Endothelial cell of hepatic sinusoid (primary cell): ENCODE data around the gene HDAC11.
"Not testable (repeated sequence)": the region's sequence is repeated elsewhere in the genome, so short reads cannot be mapped to it uniquely, and the experiment has no call there.

Experiments used
- in situ Hi-C: cut with HindIII; loops from 2 replicates; pipeline ENCODE4 v1.10.0; 2017; ENCODE audit warnings: low sequenced_read_pairs

HDAC11 gene, protein sequence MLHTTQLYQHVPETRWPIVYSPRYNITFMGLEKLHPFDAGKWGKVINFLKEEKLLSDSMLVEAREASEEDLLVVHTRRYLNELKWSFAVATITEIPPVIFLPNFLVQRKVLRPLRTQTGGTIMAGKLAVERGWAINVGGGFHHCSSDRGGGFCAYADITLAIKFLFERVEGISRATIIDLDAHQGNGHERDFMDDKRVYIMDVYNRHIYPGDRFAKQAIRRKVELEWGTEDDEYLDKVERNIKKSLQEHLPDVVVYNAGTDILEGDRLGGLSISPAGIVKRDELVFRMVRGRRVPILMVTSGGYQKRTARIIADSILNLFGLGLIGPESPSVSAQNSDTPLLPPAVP

GRCh38 chr3:13479582-13480339, at the start of gene HDAC11:
Gene HDAC11 (plus strand): TSS chr3:13480306. CDS start chr3:13480348, 42 bp downstream.
- in situ Hi-C loops: no loop called here

DNA sequence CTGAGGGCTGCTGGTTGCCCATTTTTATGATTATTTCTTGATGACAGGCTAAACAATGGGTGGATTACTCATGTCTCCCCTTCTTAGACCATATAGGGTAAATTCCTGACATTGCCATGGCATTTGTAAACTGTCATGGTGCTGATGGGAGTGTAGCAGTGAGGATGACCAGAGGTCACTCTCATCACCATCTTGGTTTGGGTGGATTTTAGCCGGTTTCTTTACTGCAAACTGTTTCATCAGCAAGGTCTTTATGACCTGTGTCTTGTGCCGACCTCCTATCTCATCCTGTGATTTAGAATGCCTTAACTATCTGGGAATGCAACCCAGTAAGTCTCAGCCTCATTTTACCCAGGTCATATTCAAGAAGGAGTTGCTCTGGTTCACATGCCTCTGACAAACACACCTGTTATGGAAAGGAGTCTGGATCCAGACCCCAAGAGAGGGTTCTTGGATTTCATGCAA, 49.7 kb upstream of the HDAC11 start:
- in situ Hi-C loops: not testable (repeated sequence)

GRCh38 chr3:13432093-13432492, 48.0 kb upstream of the HDAC11 start:
- in situ Hi-C loops: no loop called here

DNA sequence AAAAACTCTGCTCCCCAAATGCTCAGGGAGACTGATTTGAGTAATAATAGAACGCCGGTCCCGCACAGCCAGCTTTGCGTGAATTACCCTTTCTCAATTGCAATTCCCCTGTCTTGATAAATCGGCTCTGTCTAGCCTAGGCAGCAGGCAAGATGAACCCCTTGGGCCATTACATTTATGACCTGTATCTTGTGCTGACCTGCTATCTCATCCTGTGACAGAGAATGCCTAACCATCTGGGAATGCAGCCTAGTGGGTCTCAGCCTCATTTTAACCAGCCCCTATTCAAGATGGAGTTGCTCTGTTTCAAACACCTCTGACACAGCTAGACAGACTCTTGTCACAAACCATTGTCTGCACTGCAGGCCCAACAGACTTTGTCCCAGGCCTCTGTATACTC, 46.2 kb upstream of the HDAC11 start:
- in situ Hi-C loops: no loop called here

GRCh38 chr3:13436213-13436612, 43.9 kb upstream of the HDAC11 start:
- in situ Hi-C loops: not testable (repeated sequence)

DNA sequence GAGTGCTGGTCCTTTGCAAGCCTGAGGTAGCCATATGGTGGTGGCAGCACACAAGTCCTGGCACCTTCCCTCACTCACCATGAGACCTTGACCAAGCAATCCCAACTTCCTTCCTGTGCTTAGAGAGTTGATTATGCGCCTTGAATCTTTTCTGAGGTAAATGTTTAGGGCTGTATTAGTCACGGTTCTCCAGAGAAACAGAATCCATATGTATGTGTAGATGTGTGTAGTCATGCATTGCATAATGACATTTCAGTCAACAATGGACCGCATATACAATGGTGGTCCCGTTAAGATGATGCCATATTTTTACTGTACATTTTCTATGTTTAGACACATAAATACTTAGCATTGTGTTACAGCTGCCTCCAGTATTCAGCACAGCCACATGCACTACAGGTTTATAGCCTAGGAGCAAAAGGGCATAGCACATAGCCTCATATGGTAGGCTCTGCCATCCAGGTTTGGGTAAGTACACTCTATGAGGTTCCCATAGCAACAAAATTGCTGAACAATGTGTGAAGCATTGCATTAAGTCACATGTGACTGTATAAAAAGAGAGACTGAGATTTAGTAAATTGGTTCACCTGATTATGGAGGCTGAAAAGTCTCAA, 39.8 kb upstream of the HDAC11 start:
- in situ Hi-C loops: no loop called here

DNA sequence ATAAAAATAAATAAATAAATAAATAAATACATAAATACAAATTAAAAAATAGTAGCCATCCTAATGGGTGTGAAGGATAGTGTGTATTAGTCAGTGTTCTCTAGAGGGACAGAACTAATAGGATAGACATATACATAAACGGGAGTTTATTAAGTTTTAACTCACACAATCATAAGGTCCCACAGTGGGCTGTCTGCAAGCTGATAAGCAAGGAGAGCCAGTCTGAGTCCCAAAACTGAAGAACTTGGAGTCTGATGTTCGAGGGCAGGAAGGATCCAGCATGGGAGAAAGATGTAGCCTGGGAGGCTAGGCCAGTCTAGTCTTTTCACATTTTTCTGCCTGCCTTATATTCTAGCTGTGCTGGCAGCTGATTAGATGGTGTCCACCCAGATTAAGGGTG, 37.2 kb upstream of the HDAC11 start:
- in situ Hi-C loops: not testable (repeated sequence)

GRCh38 chr3:13451301-13451673, 28.8 kb upstream of the HDAC11 start:
- in situ Hi-C loops: no loop called here

- in situ Hi-C loops: no loop called here
Measured at GRCh38 chr3:13452490-13453335, 27.4 kb upstream of the HDAC11 start.

GRCh38 chr3:13455644-13456043, 24.5 kb upstream of the HDAC11 start:
- in situ Hi-C loops: no loop called here

GRCh38 chr3:13457593-13457992, 22.5 kb upstream of the HDAC11 start:
- in situ Hi-C loops: no loop called here

DNA sequence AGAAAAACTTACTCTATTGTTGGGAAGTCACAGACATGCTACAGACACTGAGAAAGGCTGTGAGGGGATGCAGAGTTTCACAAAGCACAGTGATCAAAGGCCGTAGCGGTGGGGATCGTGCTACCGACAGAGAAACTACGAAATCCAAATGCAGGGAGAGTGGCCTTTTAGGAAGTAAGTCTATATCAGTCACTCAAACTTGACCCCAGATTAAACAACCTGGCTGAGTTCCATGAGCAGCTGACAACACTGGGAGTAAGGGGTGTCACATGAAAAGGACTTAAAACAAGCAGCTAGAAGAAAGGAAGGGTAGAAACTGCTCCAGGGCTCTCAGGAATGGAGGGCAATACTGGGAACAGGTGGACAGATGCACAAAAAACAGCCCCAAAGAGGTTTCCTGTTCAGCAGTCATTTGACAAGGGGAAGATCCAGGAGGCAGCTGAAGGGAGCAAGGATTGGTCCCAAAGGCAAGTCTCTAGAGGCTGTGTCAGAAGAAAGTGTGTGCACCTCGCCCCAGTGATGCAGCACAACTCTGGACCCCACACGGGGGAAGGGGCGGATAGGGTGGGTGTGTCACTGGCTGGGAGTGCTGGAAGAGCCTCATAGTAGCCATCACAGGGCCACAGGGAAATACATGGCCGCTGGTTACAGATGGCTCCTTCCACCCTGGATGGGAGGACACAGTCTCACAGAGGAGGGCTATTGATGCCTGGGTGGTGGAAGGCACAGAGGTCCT, 20.3 kb upstream of the HDAC11 start:
- in situ Hi-C loops: no loop called here

DNA sequence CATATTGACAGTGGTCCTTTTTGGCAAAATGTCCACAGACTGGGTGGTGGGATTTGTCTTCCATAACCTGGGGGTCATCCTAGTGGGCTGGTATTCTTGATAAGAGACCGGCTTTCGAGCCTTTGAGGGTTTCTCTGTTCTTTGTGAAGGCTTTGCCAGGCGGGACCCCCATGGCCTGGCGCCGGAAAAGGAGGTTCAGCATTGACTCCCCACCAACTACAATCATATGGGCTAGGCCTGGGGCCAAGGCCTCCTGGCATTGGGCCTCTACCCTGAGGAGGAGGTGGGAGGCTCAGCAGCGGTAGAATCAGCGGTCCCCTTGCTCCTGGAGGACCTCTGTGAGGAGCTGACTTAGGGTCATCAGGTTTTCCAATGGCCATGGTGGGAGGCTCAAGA, 19.8 kb upstream of the HDAC11 start:
- in situ Hi-C loops: no loop called here

DNA sequence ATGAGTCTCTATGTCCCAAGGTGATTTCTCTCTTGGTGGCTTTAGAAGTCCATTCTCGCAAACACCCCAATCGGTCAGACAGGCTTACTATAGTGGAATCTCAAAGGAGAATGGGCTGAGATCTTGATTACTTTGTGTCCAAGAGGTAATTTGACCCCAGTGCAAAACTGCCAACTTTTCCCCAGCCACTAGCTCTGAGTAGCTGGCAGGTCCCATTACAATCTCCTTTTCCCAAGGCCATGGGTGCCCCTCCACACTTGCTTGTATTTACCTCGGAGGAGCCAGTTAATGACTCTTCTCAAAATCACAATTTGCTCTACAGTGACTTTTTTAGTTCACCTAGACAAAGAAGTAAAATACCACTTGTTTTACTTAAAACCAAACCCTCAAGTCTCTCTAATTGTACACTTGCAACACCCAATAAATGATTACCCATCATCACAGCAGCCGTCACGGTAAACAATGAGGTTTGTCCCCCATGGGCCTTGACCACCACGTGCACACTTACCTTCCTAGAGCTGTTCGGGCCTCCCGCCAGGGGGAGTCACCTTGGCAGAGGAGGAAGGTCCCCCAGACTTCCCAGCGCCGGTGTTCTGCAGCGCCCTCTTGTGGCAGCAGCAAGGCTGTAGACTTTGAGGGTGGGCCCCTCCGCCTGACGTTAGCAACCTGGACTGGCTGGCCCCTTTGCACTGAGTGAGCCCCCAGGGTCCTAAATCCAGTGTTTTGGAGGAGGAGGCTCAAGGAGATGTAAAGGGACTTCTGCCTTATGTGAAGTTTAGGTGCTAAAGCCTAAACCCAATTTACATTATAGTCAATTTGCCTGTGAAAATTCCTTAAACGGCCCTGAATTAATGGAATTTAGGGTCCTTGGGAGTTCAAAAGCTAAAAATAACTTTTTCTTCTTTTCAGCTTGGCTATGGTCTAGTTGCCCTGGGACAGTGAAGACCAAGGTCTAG, 18.7 kb upstream of the HDAC11 start:
- in situ Hi-C loops: no loop called here

- in situ Hi-C loops: no loop called here
Measured at GRCh38 chr3:13462125-13462629, 17.9 kb upstream of the HDAC11 start.

DNA sequence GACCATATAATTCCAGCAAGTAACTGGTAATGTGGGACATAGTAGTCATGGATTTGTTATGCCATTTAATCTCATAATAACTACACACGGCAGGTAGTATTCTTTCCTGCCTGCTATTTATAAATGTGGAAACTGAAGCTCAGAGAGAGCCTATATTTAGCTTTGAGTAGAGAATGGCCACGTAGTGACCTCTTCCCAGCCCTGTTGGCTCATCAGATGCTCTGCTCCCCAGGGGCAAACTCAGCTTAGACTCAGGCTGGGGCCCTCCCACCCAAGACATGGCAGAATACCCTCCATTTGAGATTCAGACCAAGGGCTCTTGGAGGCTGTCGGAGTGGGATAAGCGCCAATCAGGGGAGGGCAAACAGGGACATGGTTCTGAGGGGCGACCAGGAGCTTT, 17.3 kb upstream of the HDAC11 start:
- in situ Hi-C loops: no loop called here

- in situ Hi-C loops: no loop called here
Measured at GRCh38 chr3:13463618-13464400, 16.3 kb upstream of the HDAC11 start.

DNA sequence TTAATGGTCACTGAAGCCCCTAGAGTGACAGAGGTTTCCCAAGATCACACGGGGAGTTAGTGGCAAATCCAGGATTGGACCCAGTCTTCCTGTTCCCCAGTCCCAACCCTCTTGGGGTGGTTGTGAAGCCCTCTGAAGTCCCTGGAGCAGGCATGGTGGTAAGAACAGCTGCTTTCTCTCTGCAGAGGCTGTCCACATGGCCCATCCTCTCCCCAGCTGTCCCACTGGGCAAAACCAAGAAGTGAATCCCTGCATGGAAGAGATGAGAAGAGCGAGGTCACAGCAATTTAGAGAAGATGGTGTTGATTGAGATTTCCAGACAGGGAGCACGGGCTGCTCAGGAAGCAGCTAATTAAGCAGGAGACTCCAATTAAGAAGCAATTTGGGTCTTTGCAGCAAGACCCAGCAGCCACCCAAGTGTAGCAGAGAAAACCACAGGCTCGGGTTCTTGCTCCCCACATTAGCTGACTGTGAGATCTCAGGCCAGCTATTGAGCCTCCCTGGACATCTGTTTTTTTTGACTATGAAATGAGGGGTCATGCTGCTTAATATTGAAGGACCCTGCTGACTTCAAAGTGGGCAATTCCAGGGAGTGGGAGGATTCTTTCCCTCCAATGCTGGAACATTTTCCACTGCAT, 14.8 kb upstream of the HDAC11 start:
- in situ Hi-C loops: no loop called here
